Naive thymus-derived CD4-positive, alpha-beta T cell (primary cell): Measurements from ENCODE around the gene TAF1B. TPM values are rescaled to one million over a fixed set of nuclear protein-coding genes. Genes with fewer than 3 reads are reported as not detected.

Experiments
- ATAC-seq: fragments of 150-1000 bp; cut with Tn5 transposase; 2 replicates; pipeline ENCODE4 v1.10.0; 2021; ENCODE audit warnings: mild to moderate bottlenecking, moderate library complexity
- CTCF ChIA-PET: fragments of 350-600 bp; sonication (Branson Sonifier 250); formaldehyde crosslinking; loops from one replicate; lab custom pipeline; 2021; ENCODE audit warnings: antibody characterized with exemption; lab: Charles Lee
- POLR2A ChIA-PET: fragments of 350-600 bp; sonication (Branson Sonifier 250); formaldehyde crosslinking; loops from one replicate; lab custom pipeline; 2021; ENCODE audit warnings: antibody characterized with exemption, inconsistent platforms; lab: Charles Lee
- DNase-seq, 9 donors: peaks; one replicate each; pipeline versions ENCODE4 v3.0.0 to v3.0.0-alpha.2; 2020 to 2022; ENCODE audit warnings: mixed read lengths in 1 of 9
- H3K27ac ChIP-seq: one replicate; pipeline ENCODE4 v1.7.0; 2013; ENCODE audit warnings: mild to moderate bottlenecking, low read depth, low read length, moderate library complexity
- H3K27me3 ChIP-seq, 2 donors: one replicate each; pipeline ENCODE4 v1.7.0; 2013; ENCODE audit warnings: low read length in 2 of 2, mild to moderate bottlenecking in 2 of 2, moderate library complexity in 2 of 2; ENCODE audit not compliant: control insufficient read depth in 2 of 2, insufficient read depth in 2 of 2
- H3K36me3 ChIP-seq, 3 experiments: 1 replicate in 2 of 3; 2 replicates in 1 of 3; pipeline ENCODE4 v1.7.0; 2013; ENCODE audit warnings: low read length in 3 of 3, mild to moderate bottlenecking in 3 of 3, moderate library complexity in 1 of 3; ENCODE audit not compliant: insufficient read depth in 3 of 3, control insufficient read depth in 2 of 3
- H3K4me1 ChIP-seq, 2 donors: one replicate each; pipeline ENCODE4 v1.7.0; 2013; ENCODE audit warnings: low read length in 2 of 2, mild to moderate bottlenecking in 2 of 2, moderate library complexity in 1 of 2; ENCODE audit not compliant: control insufficient read depth in 2 of 2, insufficient read depth in 2 of 2
- H3K4me3 ChIP-seq: 2 replicates; pipeline ENCODE4 v1.7.0; 2013; ENCODE audit warnings: mild to moderate bottlenecking, low read length
- H3K9me3 ChIP-seq, 3 experiments: 1 replicate in 2 of 3; 2 replicates in 1 of 3; pipeline ENCODE4 v1.7.0; 2013; ENCODE audit warnings: low read length in 3 of 3; ENCODE audit not compliant: control insufficient read depth in 2 of 3
- H3K27ac Mint-ChIP-seq, 9 donors: one replicate each; pipeline ENCODE4 v1.8.0; 2020 to 2022; ENCODE audit warnings: mixed read lengths in 9 of 9, mild to moderate bottlenecking in 8 of 9, moderate library complexity in 5 of 9, inconsistent platforms in 2 of 9
- H3K27me3 Mint-ChIP-seq, 5 donors: one replicate each; pipeline ENCODE4 v1.8.0; 2021 to 2022; ENCODE audit warnings: mixed read lengths in 5 of 5, mild to moderate bottlenecking in 1 of 5
- H3K36me3 Mint-ChIP-seq, 5 donors: one replicate each; pipeline ENCODE4 v1.8.0; 2020 to 2022; ENCODE audit warnings: mixed read lengths in 5 of 5, mild to moderate bottlenecking in 3 of 5, inconsistent platforms in 1 of 5
- H3K4me1 Mint-ChIP-seq, 7 donors: one replicate each; pipeline ENCODE4 v1.8.0; 2020 to 2022; ENCODE audit warnings: mixed read lengths in 7 of 7, mild to moderate bottlenecking in 3 of 7, inconsistent platforms in 1 of 7
- H3K4me3 Mint-ChIP-seq, 10 donors: one replicate each; pipeline ENCODE4 v1.8.0; 2020 to 2022; ENCODE audit warnings: mild to moderate bottlenecking in 10 of 10, mixed read lengths in 10 of 10, moderate library complexity in 6 of 10, inconsistent platforms in 2 of 10
- H3K9me3 Mint-ChIP-seq, 11 donors: one replicate each; pipeline ENCODE4 v1.8.0; 2020 to 2022; ENCODE audit warnings: mixed read lengths in 11 of 11, mild to moderate bottlenecking in 4 of 11, inconsistent platforms in 1 of 11, moderate library complexity in 1 of 11
- intact Hi-C, 2 donors: fragments of 100-400 bp; cut with micrococcal nuclease; formaldehyde crosslinking; loops; one replicate each; pipeline ENCODE4 v1.15.1; 2023
- polyA plus RNA-seq, 2 donors: library from polyadenylated mRNA; unstranded; fragments of 300-500 nt; fragmentation: Illumina TruSeq; gene quantifications; one replicate each; pipeline ENCODE4 v1.2.3, GENCODE V29; 2021
- total RNA-seq, 6 experiments: library from RNA in 5 of 6; stranded (reverse) in 5 of 6; gene quantifications; 1 replicate in 5 of 6; 2 replicates in 1 of 6; pipeline ENCODE4 v1.2.3 and lab custom pipeline; 2021 to 2026

TAF1B gene
- total and polyA plus RNA-seq, 7 experiments from 2014 or later, result 7.2 to 28.2 (median 16.0) TPM

GRCh38 chr2:9797681-9798556, 45.4 kb upstream of the TAF1B start:
- peaks cover 9 to 12% of the 10 kb centered on the region in 2 donors for H3K4me1 ChIP-seq
- H3K27ac ChIP-seq, result no peak overlapping the region
- no peaks in the 10 kb centered on the region for H3K36me3 ChIP-seq
- POLR2A ChIA-PET, result no interaction called here
- peak overlapping the region in 1 of 10 donors; percentile 80 for H3K4me3 Mint-ChIP-seq
- DNase-seq, result no peak
- intact Hi-C loops, result loop anchor here (5.0 kb wide), 1 partner anchor 241 kb away; the partner anchor contains the start of gene ADAM17 (in 2 of the 2)
- no peaks in the 10 kb centered on the region for H3K9me3 ChIP-seq
- no peaks in the 10 kb centered on the region for H3K36me3 Mint-ChIP-seq
- peaks cover 0 to 4% (median 0%) of the 10 kb centered on the region in 11 donors for H3K9me3 Mint-ChIP-seq
- H3K27me3 Mint-ChIP-seq, result peaks cover 0 to 6% (median 2%) of the 10 kb centered on the region in 5 donors
- no peaks in the 10 kb centered on the region for H3K27me3 ChIP-seq
- no peak overlapping the region for H3K27ac Mint-ChIP-seq
- no peak overlapping the region for H3K4me3 ChIP-seq
- peaks cover 11 to 38% (median 18%) of the 10 kb centered on the region in 7 donors for H3K4me1 Mint-ChIP-seq
- ATAC-seq, result no peak
- CTCF ChIA-PET, result interaction anchor here (0.6 kb wide), 1 partner anchor 585 kb away, joined by 3 read pairs; no protein-coding TSS in a partner anchor

GRCh38 chr2:9799011-9799596, 44.2 kb upstream of the TAF1B start:
- Mint-ChIP-seq H3K9me3 (no peaks in the 10 kb centered on the region), H3K4me1 (peaks cover 11 to 33% (median 15%) of the 10 kb centered on the region in 7 donors), H3K27me3 (peaks cover 0 to 6% (median 2%) of the 10 kb centered on the region in 5 donors), H3K27ac (peak overlapping the region in 4 of 9 donors; percentile 7 to 85 (median 20)), H3K4me3 (peak overlapping the region in 7 of 10 donors; percentile 33 to 89 (median 73)), H3K36me3 (peaks cover 0 to 1% (median 0%) of the 10 kb centered on the region in 5 donors)
- CTCF ChIA-PET, result interaction anchor here (0.7 to 2.4 kb wide), 5 partner anchors 13 to 250 kb away, joined by 3 to 10 read pairs (median 4); no protein-coding TSS in a partner anchor
- DNase-seq, result no peak
- no peak for ATAC-seq
- intact Hi-C loops, result loop anchor here (1.0 to 5.0 kb wide), 6 partner anchors 17 to 657 kb away; partner anchors contain the start of gene ADAM17 (in 2 of the 2)
- no peaks in the 10 kb centered on the region for H3K9me3 ChIP-seq
- peaks cover 9 to 12% of the 10 kb centered on the region in 2 donors for H3K4me1 ChIP-seq
- POLR2A ChIA-PET, result no interaction called here
- no peaks in the 10 kb centered on the region for H3K36me3 ChIP-seq
- no peaks in the 10 kb centered on the region for H3K27me3 ChIP-seq
- peak overlapping the region; percentile 10 for H3K4me3 ChIP-seq
- no peak overlapping the region for H3K27ac ChIP-seq

- H3K27me3 ChIP-seq, result no peaks in the 10 kb centered on the region
- H3K4me1 ChIP-seq, result peaks cover 9 to 12% of the 10 kb centered on the region in 2 donors
- peak; percentile 91 for ATAC-seq
- Mint-ChIP-seq H3K27ac (peak overlapping the region in 5 of 9 donors; percentile 7 to 85 (median 28)), H3K27me3 (peaks cover 0 to 10% (median 0%) of the 10 kb centered on the region in 5 donors), H3K4me3 (peak overlapping the region; percentile 4 to 89 (median 60)), H3K9me3 (no peaks in the 10 kb centered on the region), H3K36me3 (peaks cover 0 to 3% (median 0%) of the 10 kb centered on the region in 5 donors), H3K4me1 (peaks cover 11 to 29% (median 14%) of the 10 kb centered on the region in 7 donors)
- intact Hi-C loops, result loop anchor here (1.0 to 5.0 kb wide), 6 partner anchors 18 to 658 kb away; partner anchors contain the start of gene ADAM17 (in 2 of the 2)
- H3K36me3 ChIP-seq, result no peaks in the 10 kb centered on the region
- no peaks in the 10 kb centered on the region for H3K9me3 ChIP-seq
- CTCF ChIA-PET, result interaction anchor here (0.6 to 2.4 kb wide), 7 partner anchors 12 to 249 kb away, joined by 3 to 10 read pairs (median 4); no protein-coding TSS in a partner anchor
- peak; percentile 55 to 89 (median 76) for DNase-seq
- POLR2A ChIA-PET, result no interaction called here
- no peak overlapping the region for H3K27ac ChIP-seq
- H3K4me3 ChIP-seq, result peak overlapping the region; percentile 10
These were observed 43.3 kb upstream of the TAF1B start for GRCh38 chr2:9799729-9800632.

- peaks cover 11 to 29% (median 14%) of the 10 kb centered on the region in 7 donors for H3K4me1 Mint-ChIP-seq
- ATAC-seq, result no peak
- no peak overlapping the region for H3K27ac Mint-ChIP-seq
- intact Hi-C loops, result no loop called here
- peaks cover 9 to 12% of the 10 kb centered on the region in 2 donors for H3K4me1 ChIP-seq
- peaks cover 0 to 14% (median 0%) of the 10 kb centered on the region in 5 donors for H3K27me3 Mint-ChIP-seq
- no peak for DNase-seq
- no peaks in the 10 kb centered on the region for H3K36me3 ChIP-seq
- CTCF ChIA-PET, result interaction anchor here (0.6 to 2.4 kb wide), 5 partner anchors 13 to 246 kb away, joined by 3 to 10 read pairs (median 4); no protein-coding TSS in a partner anchor
- H3K27me3 ChIP-seq, result no peaks in the 10 kb centered on the region
- POLR2A ChIA-PET, result no interaction called here
- H3K4me3 ChIP-seq, result no peak overlapping the region
- H3K4me3 Mint-ChIP-seq, result no peak overlapping the region
- H3K27ac ChIP-seq, result no peak overlapping the region
- no peaks in the 10 kb centered on the region for H3K9me3 ChIP-seq
- H3K36me3 Mint-ChIP-seq, result peaks cover 0 to 3% (median 0%) of the 10 kb centered on the region in 5 donors
- no peaks in the 10 kb centered on the region for H3K9me3 Mint-ChIP-seq
These were observed 42.7 kb upstream of the TAF1B start for GRCh38 chr2:9800639-9800974.

- no peaks in the 10 kb centered on the region for H3K9me3 Mint-ChIP-seq
- no peaks in the 10 kb centered on the region for H3K36me3 ChIP-seq
- H3K27me3 ChIP-seq, result no peaks in the 10 kb centered on the region
- peaks cover 11 to 29% (median 14%) of the 10 kb centered on the region in 7 donors for H3K4me1 Mint-ChIP-seq
- peaks cover 9 to 12% of the 10 kb centered on the region in 2 donors for H3K4me1 ChIP-seq
- intact Hi-C loops, result no loop called here
- ChIA-PET POLR2A (no interaction called here), CTCF (interaction anchor here (0.6 to 2.4 kb wide), 4 partner anchors 13 to 245 kb away, joined by 3 to 10 read pairs (median 4); no protein-coding TSS in a partner anchor)
- ATAC-seq (peak; percentile 69), DNase-seq (peak in 2 of 9 donors; percentile 10 to 37)
- H3K36me3 Mint-ChIP-seq, result peaks cover 0 to 3% (median 0%) of the 10 kb centered on the region in 5 donors
- no peak overlapping the region for H3K4me3 ChIP-seq
- peak overlapping the region in 2 of 9 donors; percentile 43 to 52 for H3K27ac Mint-ChIP-seq
- no peaks in the 10 kb centered on the region for H3K9me3 ChIP-seq
- no peak overlapping the region for H3K4me3 Mint-ChIP-seq
- peaks cover 0 to 14% (median 0%) of the 10 kb centered on the region in 5 donors for H3K27me3 Mint-ChIP-seq
- no peak overlapping the region for H3K27ac ChIP-seq
These were observed 42.1 kb upstream of the TAF1B start for GRCh38 chr2:9800975-9801726.
